T-cell (primary cell): ENCODE measurements around the gene ZSCAN1. TPM values are rescaled to one million over a fixed set of nuclear protein-coding genes. Genes with fewer than 3 reads are reported as not detected.
A peak's percentile ranks its signal among the peaks of the same experiment; 100 is the strongest.

ENCODE experiments used
- ATAC-seq, 4 experiments: fragments of 200-7000 bp in 3 of 4; fragments of 150-1000 bp in 1 of 4; cut with Tn5 transposase; replicated peaks in 1 of 4; 1 replicate in 3 of 4; 2 replicates in 1 of 4; pipeline ENCODE4 v1.10.0; 2021; ENCODE audit warnings: moderate library complexity in 3 of 4, mild to moderate bottlenecking in 2 of 4, moderate number of reproducible peaks in 1 of 4
- CTCF ChIA-PET, 2 donors: fragments of 300-600 bp; sonication (Branson Sonifier 250); formaldehyde crosslinking; loops; one replicate each; lab custom pipeline; 2022; ENCODE audit warnings: antibody characterized with exemption in 2 of 2; lab: Charles Lee
- POLR2A ChIA-PET, 2 donors: fragments of 300-600 bp; sonication (Branson Sonifier 250); formaldehyde crosslinking; loops; one replicate each; lab custom pipeline; 2022; ENCODE audit warnings: antibody characterized with exemption in 2 of 2; lab: Charles Lee
- DNase-seq, 35 experiments: peaks; one replicate each; pipeline versions ENCODE4 v3.0.0 to v3.0.0-alpha.2; 2013 to 2023
- H3K27ac ChIP-seq: one replicate; pipeline ENCODE4 v1.5.1; 2013; ENCODE audit warnings: low read length
- H3K27me3 ChIP-seq, 2 experiments: replicated peaks in 1 of 2; 1 replicate in 1 of 2; 2 replicates in 1 of 2; pipeline versions ENCODE4 v1.6.1 to v1.7.0; 2013; ENCODE audit warnings: low read length in 1 of 2, mixed read lengths in 1 of 2; ENCODE audit not compliant: control insufficient read depth in 2 of 2, insufficient read depth in 2 of 2; ENCODE audit errors: extremely low read depth in 1 of 2
- H3K36me3 ChIP-seq, 2 donors: 1 replicate in 1 of 2; 2 replicates in 1 of 2; pipeline versions ENCODE4 v1.6.1 to v1.7.0; 2013; ENCODE audit warnings: low read length in 1 of 2; ENCODE audit not compliant: control insufficient read depth in 2 of 2, insufficient read depth in 1 of 2; ENCODE audit errors: extremely low read depth in 1 of 2
- H3K4me1 ChIP-seq, 2 experiments: 1 replicate in 1 of 2; 2 replicates in 1 of 2; pipeline versions ENCODE4 v1.6.1 to v1.7.0; 2013; ENCODE audit warnings: low read length in 2 of 2, mixed read lengths in 1 of 2; ENCODE audit not compliant: insufficient read depth in 2 of 2, control insufficient read depth in 1 of 2; ENCODE audit errors: extremely low read depth in 1 of 2
- H3K4me3 ChIP-seq, 2 donors: 1 replicate in 1 of 2; 2 replicates in 1 of 2; pipeline versions ENCODE4 v1.5.1 to v1.7.0; 2013; ENCODE audit warnings: mild to moderate bottlenecking in 2 of 2, low read length in 1 of 2, moderate library complexity in 1 of 2; ENCODE audit not compliant: control insufficient read depth in 1 of 2; ENCODE audit errors: extremely low read depth in 1 of 2
- H3K9me3 ChIP-seq: 2 replicates; pipeline ENCODE4 v1.7.0; 2013
- H3K27ac Mint-ChIP-seq, 2 donors: one replicate each; pipeline ENCODE4 v1.8.0; 2020 to 2021; ENCODE audit warnings: mild to moderate bottlenecking in 2 of 2, mixed read lengths in 2 of 2
- H3K27me3 Mint-ChIP-seq, 2 donors: one replicate each; pipeline ENCODE4 v1.8.0; 2021 to 2022; ENCODE audit warnings: mixed read lengths in 2 of 2
- H3K36me3 Mint-ChIP-seq: one replicate; pipeline ENCODE4 v1.8.0; 2021; ENCODE audit warnings: mixed read lengths
- H3K4me1 Mint-ChIP-seq, 3 donors: one replicate each; pipeline ENCODE4 v1.8.0; 2020 to 2022; ENCODE audit warnings: mixed read lengths in 3 of 3, mild to moderate bottlenecking in 1 of 3
- H3K4me3 Mint-ChIP-seq, 3 donors: one replicate each; pipeline ENCODE4 v1.8.0; 2020 to 2022; ENCODE audit warnings: mild to moderate bottlenecking in 3 of 3, mixed read lengths in 3 of 3, moderate library complexity in 3 of 3
- H3K9me3 Mint-ChIP-seq, 3 donors: one replicate each; pipeline ENCODE4 v1.8.0; 2020 to 2022; ENCODE audit warnings: mixed read lengths in 3 of 3
- WGBS: methylation state at CpG from one replicate; pipeline ENCODE4 v1.1.5; 2013; ENCODE audit warnings: missing lambda C conversion rate; ENCODE audit not compliant: insufficient coverage; 5-methylcytosine and 5-hydroxymethylcytosine counted together
- total RNA-seq, 35 experiments: library from RNA in 6 of 35; stranded (reverse) in 6 of 35; fragments of 120-200 nt in 1 of 35; gene quantifications; one replicate each; pipeline versions ENCODE4 v1.2.1 to v1.2.4 and lab custom pipeline; 2013 to 2026

The ZSCAN1 gene
- total RNA-seq, 5 donors from 2014 or later (not counting 1 experiment from before 2014, with no cell fraction given) = not detected

- Mint-ChIP-seq H3K4me3 (no peak overlapping the region), H3K36me3 (peaks cover 20% of the 10 kb centered on the region), H3K4me1 (peaks cover 0 to 3% (median 0%) of the 10 kb centered on the region in 3 donors), H3K9me3 (peaks cover 0 to 13% (median 6%) of the 10 kb centered on the region in 3 donors), H3K27me3 (no peaks in the 10 kb centered on the region), H3K27ac (no peak overlapping the region)
- no peaks in the 10 kb centered on the region for H3K4me1 ChIP-seq
- H3K36me3 ChIP-seq = peaks cover 0 to 7% of the 10 kb centered on the region in 2 donors
- WGBS = 85% methylated on average over 4 of the region's 11 CpGs
- POLR2A ChIA-PET = interaction anchor here in 1 of 2 donors (0.6 kb wide), 2 partner anchors 115 to 748 kb away, joined by 4 read pairs; no protein-coding TSS in a partner anchor
- H3K4me3 ChIP-seq = peak overlapping the region in 1 of 2 donors; percentile 36
- H3K9me3 ChIP-seq = no peaks in the 10 kb centered on the region
- ATAC-seq (no peak), DNase-seq (no peak)
- H3K27me3 ChIP-seq = no peaks in the 10 kb centered on the region
- CTCF ChIA-PET = no interaction called here
- no peak overlapping the region for H3K27ac ChIP-seq
Measured at GRCh38 chr19:58091251-58091995, 57.6 kb downstream of the ZSCAN1 start.

- CTCF ChIA-PET = interaction anchor here in 1 of 2 donors (0.6 kb wide), 1 partner anchor 66 kb away, joined by 6 read pairs; no protein-coding TSS in a partner anchor
- H3K9me3 ChIP-seq = no peaks in the 10 kb centered on the region
- peaks cover under 1 to 19% (median 6%) of the 10 kb centered on the region in 3 donors for H3K9me3 Mint-ChIP-seq
- H3K4me1 ChIP-seq = peaks cover 0 to 13% of the 10 kb centered on the region in 2 experiments
- H3K36me3 Mint-ChIP-seq = peaks cover 22% of the 10 kb centered on the region
- no peak overlapping the region for H3K27ac Mint-ChIP-seq
- WGBS = 87% methylated on average over 4 of the region's 7 CpGs
- H3K27ac ChIP-seq = no peak overlapping the region
- H3K4me1 Mint-ChIP-seq = peaks cover 6 to 10% (median 9%) of the 10 kb centered on the region in 3 donors
- H3K4me3 Mint-ChIP-seq = no peak overlapping the region
- POLR2A ChIA-PET = no interaction called here
- ATAC-seq = no peak
- no peak overlapping the region for H3K4me3 ChIP-seq
- H3K36me3 ChIP-seq = peaks cover 0 to 2% of the 10 kb centered on the region in 2 donors
- H3K27me3 Mint-ChIP-seq = no peaks in the 10 kb centered on the region
- DNase-seq = no peak
- H3K27me3 ChIP-seq = no peaks in the 10 kb centered on the region
Measured at GRCh38 chr19:58093071-58093470, 59.2 kb downstream of the ZSCAN1 start.

GRCh38 chr19:58095328-58095727 lies 61.5 kb downstream of the ZSCAN1 start:
- peaks cover 6 to 31% (median 14%) of the 10 kb centered on the region in 3 donors for H3K9me3 Mint-ChIP-seq
- POLR2A ChIA-PET = interaction anchor here in 1 of 2 donors (0.7 kb wide), 1 partner anchor 311 kb away, joined by 3 read pairs; no protein-coding TSS in a partner anchor
- Histone ChIP-seq H3K36me3 (no peaks in the 10 kb centered on the region), H3K4me1 (peaks cover 3 to 20% of the 10 kb centered on the region in 2 experiments), H3K27ac (no peak overlapping the region), H3K27me3 (no peaks in the 10 kb centered on the region), H3K4me3 (no peak overlapping the region), H3K9me3 (no peaks in the 10 kb centered on the region)
- peaks cover 12 to 17% (median 17%) of the 10 kb centered on the region in 3 donors for H3K4me1 Mint-ChIP-seq
- DNase-seq = no peak
- no peak overlapping the region for H3K27ac Mint-ChIP-seq
- peaks cover 26% of the 10 kb centered on the region for H3K36me3 Mint-ChIP-seq
- H3K4me3 Mint-ChIP-seq = no peak overlapping the region
- ATAC-seq = no peak
- 92% methylated on average over 9 of the region's 10 CpGs for WGBS
- CTCF ChIA-PET = interaction anchor here in 1 of 2 donors (0.6 kb wide), 1 partner anchor 26 kb away, joined by 7 read pairs; no protein-coding TSS in a partner anchor
- no peaks in the 10 kb centered on the region for H3K27me3 Mint-ChIP-seq

GRCh38 chr19:58096884-58097283 lies 63.1 kb downstream of the ZSCAN1 start:
- H3K27ac ChIP-seq = no peak overlapping the region
- H3K4me3 ChIP-seq = no peak overlapping the region
- no peaks in the 10 kb centered on the region for H3K9me3 ChIP-seq
- Mint-ChIP-seq H3K4me1 (peaks cover 12 to 17% (median 17%) of the 10 kb centered on the region in 3 donors), H3K4me3 (peak overlapping the region; percentile 64 to 90 (median 73)), H3K36me3 (peaks cover 22% of the 10 kb centered on the region), H3K9me3 (peaks cover 6 to 28% (median 14%) of the 10 kb centered on the region in 3 donors), H3K27ac (peak overlapping the region; percentile 2 to 39), H3K27me3 (no peaks in the 10 kb centered on the region)
- WGBS = 93% methylated on average over 13 of the region's 13 CpGs
- DNase-seq (peak in 1 of 35 experiments; percentile 11), ATAC-seq (no peak)
- POLR2A ChIA-PET = interaction anchor here in 1 of 2 donors (0.6 kb wide), 1 partner anchor 260 kb away, joined by 3 read pairs; no protein-coding TSS in a partner anchor
- CTCF ChIA-PET = no interaction called here
- H3K4me1 ChIP-seq = peaks cover 3 to 20% of the 10 kb centered on the region in 2 experiments
- H3K27me3 ChIP-seq = no peaks in the 10 kb centered on the region
- no peaks in the 10 kb centered on the region for H3K36me3 ChIP-seq

- ATAC-seq = no peak
- Mint-ChIP-seq H3K4me1 (peaks cover 12 to 17% (median 17%) of the 10 kb centered on the region in 3 donors), H3K27ac (peak overlapping the region in 1 of 2 donors; percentile 2), H3K36me3 (peaks cover 22% of the 10 kb centered on the region), H3K4me3 (peak overlapping the region; percentile 64 to 90 (median 73)), H3K27me3 (no peaks in the 10 kb centered on the region), H3K9me3 (peaks cover 6 to 29% (median 15%) of the 10 kb centered on the region in 3 donors)
- DNase-seq = no peak
- Histone ChIP-seq H3K4me1 (peaks cover 3 to 20% of the 10 kb centered on the region in 2 experiments), H3K9me3 (no peaks in the 10 kb centered on the region), H3K36me3 (no peaks in the 10 kb centered on the region), H3K4me3 (peak overlapping the region; percentile 42 to 96), H3K27ac (peak overlapping the region; percentile 99), H3K27me3 (no peaks in the 10 kb centered on the region)
- 57% methylated on average over 5 of the region's 8 CpGs for WGBS
- POLR2A ChIA-PET = no interaction called here
- CTCF ChIA-PET = no interaction called here
Measured at GRCh38 chr19:58097349-58097748, 63.5 kb downstream of the ZSCAN1 start.
